ENCODE data around the gene ITCH.

Gene ITCH

GRCh38 chr20:34525342-34525708 lies 162.3 kb downstream of the ITCH start:
- H3K4me3 ChIP-seq = no peak overlapping the region
- TF ChIP-seq, protein P1, sequence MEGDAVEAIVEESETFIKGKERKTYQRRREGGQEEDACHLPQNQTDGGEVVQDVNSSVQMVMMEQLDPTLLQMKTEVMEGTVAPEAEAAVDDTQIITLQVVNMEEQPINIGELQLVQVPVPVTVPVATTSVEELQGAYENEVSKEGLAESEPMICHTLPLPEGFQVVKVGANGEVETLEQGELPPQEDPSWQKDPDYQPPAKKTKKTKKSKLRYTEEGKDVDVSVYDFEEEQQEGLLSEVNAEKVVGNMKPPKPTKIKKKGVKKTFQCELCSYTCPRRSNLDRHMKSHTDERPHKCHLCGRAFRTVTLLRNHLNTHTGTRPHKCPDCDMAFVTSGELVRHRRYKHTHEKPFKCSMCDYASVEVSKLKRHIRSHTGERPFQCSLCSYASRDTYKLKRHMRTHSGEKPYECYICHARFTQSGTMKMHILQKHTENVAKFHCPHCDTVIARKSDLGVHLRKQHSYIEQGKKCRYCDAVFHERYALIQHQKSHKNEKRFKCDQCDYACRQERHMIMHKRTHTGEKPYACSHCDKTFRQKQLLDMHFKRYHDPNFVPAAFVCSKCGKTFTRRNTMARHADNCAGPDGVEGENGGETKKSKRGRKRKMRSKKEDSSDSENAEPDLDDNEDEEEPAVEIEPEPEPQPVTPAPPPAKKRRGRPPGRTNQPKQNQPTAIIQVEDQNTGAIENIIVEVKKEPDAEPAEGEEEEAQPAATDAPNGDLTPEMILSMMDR (IDR thresholded peaks at IDR 0.05) = no peak

DNA sequence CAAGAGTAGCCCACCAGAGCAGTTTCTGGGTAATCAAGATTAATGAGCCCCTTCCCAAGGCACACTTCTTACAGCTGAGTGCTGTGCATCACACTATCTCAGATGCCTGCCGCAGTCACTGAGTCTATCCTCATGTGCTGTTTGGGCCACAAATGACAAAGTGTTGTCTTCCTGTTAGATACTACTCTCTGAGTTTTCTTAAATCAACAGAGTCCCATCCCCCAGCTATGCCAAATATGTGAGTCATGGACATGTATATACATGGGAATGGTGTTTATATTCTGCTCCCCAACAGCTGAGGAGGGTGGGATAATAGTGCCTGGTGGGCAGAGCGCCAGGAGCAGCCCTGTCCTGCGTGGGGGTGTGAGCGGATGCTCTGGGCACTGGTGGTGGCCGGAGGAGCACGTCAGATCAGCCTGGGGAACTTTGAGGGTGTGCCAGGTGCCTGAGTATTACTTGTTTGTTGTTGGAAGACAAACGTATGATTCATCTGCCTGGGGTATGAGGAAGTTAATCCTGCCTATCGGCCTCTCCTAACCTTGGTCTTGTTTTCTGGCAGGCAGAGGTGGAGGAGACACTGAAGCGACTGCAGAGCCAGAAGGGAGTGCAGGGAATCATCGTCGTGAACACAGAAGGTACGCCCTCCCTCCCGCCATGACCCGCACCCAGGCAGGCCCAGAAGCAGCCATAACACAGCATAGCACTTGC lies 162.8 kb downstream of the ITCH start:
- TF ChIP-seq, protein P1 (IDR thresholded peaks at IDR 0.05) = no peak
- H3K4me3 ChIP-seq = peak overlapping the region; percentile 11
- DNase-seq (ENCODE audit: low spot score) = peak; percentile 90

More at GRCh38 chr20:34525342-34525708, 162.3 kb downstream of the ITCH start:
- DNase-seq (ENCODE audit: low spot score) = no peak
- peak overlapping the region; percentile 10 to 87 for H3K27ac ChIP-seq

GRCh38 chr20:34526466-34526865 lies 163.4 kb downstream of the ITCH start:
- no peak for DNase-seq (ENCODE audit: low spot score)
- Histone ChIP-seq H3K4me3 (no peak overlapping the region), H3K27ac (peak overlapping the region; percentile 10 to 87)
- TF ChIP-seq, protein P1 (IDR thresholded peaks at IDR 0.05) = no peak

More for the DNA sequence above, 162.8 kb downstream of the ITCH start:
- peak overlapping the region; percentile 10 to 87 for H3K27ac ChIP-seq

DNA sequence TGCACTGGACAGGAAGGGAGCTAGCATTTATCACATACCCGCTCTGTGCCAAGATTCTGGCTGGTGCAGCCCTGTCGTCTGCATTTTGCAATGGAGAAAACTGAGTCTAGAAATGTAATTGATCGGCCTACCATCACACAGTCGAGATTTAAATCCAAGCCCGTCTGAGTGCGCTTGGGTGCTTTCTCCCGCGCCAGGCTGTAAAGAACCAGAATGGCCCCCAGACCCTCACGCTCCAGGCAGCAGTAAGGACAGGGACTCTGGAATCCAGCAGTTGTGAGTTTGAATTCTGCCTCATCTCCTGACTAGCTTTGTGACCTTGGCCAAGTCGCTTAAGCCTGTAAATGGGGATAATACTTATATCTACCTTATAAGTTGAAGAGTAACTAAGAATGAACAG lies 163.9 kb downstream of the ITCH start:
- DNase-seq (ENCODE audit: low spot score) = no peak
- peak overlapping the region in 1 of 2 donors; percentile 23 for H3K27ac ChIP-seq

GRCh38 chr20:34528921-34529297 lies 165.8 kb downstream of the ITCH start:
- TF ChIP-seq, protein P1 (IDR thresholded peaks at IDR 0.05) = no peak
- Histone ChIP-seq H3K4me3 (no peak overlapping the region), H3K27ac (peak overlapping the region in 1 of 2 donors; percentile 48)
- no peak for DNase-seq (ENCODE audit: low spot score)

More for the DNA sequence above, 163.9 kb downstream of the ITCH start:
- no peak overlapping the region for H3K4me3 ChIP-seq
- TF ChIP-seq, protein P1 (IDR thresholded peaks at IDR 0.05) = no peak

GRCh38 chr20:34529742-34530141 lies 166.7 kb downstream of the ITCH start:
- H3K4me3 ChIP-seq = no peak overlapping the region
- peak overlapping the region in 1 of 2 donors; percentile 19 for H3K27ac ChIP-seq
- no peak for DNase-seq (ENCODE audit: low spot score)
- TF ChIP-seq, protein P1 (IDR thresholded peaks at IDR 0.05) = no peak

- H3K4me3 ChIP-seq = no peak overlapping the region
- TF ChIP-seq, protein P1 (IDR thresholded peaks at IDR 0.05) = no peak
- peak overlapping the region in 1 of 2 donors; percentile 19 for H3K27ac ChIP-seq
- DNase-seq (ENCODE audit: low spot score) = no peak
These were observed 167.3 kb downstream of the ITCH start for GRCh38 chr20:34530342-34530741.

Data from coronary artery (tissue), 2 donors.